GM18867 (cell line): ENCODE results near the gene XIRP2.
A peak's percentile ranks its signal among the peaks of the same experiment; 100 is the strongest.

Experiments
- ATAC-seq: cut with Tn5 transposase; IDR thresholded peaks from one replicate; pipeline ENCODE4 v1.9.1; 2021; ENCODE audit warnings: mild to moderate bottlenecking, moderate library complexity; ENCODE audit not compliant: unreplicated experiment

XIRP2 gene

GRCh38 chr2:167271932-167272331 lies 383.7 kb downstream of the XIRP2 start:
- no peak for ATAC-seq

- no peak for ATAC-seq
Observed at GRCh38 chr2:167275046-167275445, 386.8 kb downstream of the XIRP2 start.

- no peak for ATAC-seq
Observed at GRCh38 chr2:167279810-167280209, 391.5 kb downstream of the XIRP2 start.

DNA sequence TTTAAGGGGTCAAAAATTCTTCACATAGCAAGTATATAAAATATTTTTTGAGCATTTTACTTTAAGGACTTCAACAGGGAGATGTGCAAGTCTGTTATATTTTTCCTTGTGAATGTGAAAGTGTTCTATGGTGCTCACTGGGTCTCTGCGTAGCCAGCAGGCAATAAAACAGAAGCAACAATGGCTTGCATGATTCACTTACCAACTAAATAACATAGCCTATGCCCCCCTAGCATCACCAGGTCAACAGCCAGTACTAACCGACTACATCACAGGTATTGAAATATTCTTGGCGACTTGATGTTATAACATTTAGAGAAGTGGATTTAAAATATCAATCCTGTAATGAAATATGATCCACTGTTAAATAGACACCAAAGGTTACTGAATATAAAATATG lies 398.9 kb downstream of the XIRP2 start:
- ATAC-seq: no peak

GRCh38 chr2:167289651-167290410 lies 401.6 kb downstream of the XIRP2 start:
- no peak for ATAC-seq

DNA sequence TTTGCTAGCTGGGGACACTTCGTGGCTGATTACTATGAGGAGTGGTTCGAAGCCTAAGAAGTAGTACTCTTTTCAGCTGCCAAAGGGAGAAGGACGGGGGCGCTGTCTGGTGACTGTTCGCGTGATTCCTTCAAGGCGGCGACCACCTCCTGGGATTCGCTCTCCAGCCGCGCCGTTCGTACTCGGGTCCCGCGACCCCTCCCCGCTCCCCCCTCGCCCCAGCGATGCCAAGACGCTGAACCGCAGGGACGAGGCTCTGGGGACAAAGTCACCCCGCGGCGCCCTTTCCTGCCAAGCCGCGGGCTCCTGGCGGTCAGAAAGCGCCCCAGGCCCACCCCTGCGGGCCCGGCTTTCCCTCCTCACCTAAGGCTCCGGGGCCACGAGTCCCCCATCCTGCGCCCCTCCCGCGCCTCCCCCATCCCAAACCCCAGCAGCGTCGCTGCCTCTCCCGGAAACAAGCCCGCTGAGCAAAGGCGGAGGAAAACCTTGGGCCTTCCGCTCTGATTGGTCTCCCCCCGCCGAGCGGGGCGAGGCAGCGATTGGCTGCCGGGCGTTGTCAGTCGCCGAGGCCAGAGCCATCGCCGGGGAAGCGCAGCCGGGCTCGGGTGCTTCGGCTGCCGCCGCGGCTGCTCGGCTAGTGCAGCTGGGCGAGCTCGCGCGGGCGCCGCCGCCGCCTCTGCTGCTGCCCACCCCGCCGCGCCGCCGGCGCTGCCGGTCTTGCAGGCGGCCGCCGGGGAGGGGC lies 404.3 kb downstream of the XIRP2 start, which contains the start of gene B3GALT1:
TSS of gene B3GALT1 (plus strand) at position 572 of the 742 bp plus-strand sequence.
- ATAC-seq: peak; percentile 100

DNA sequence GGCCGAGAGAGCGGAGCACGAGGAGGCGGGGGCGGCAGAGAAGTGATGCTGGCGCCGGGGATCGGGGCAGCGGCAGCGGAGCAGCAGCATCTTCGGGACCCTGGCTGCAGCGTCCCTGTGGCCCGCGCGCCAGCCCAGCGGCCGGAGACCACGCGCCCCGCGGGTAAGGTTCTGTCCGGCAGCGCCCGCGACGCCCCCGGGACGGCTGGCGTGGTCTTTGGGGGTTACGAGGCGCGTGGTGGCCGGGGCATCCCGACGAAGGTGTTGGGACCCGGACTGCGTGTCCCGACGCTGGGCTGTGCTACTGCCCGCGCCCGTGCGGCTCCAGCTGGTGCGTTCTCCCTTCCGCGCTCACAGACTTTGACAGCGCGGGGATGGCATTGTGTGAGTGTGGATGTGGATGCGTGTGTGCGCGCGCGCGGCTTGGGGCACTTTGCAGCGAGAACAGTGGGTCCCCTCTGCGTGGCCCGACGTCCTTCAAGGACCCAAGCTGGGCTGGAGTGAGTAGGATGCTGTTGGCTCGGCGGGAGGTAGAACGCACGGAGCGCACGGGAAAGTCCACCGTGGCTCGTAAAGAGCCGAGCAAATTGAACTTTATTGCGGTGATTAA lies 405.0 kb downstream of the XIRP2 start:
- no peak for ATAC-seq

- ATAC-seq: no peak
Observed at GRCh38 chr2:167293943-167294775, 405.9 kb downstream of the XIRP2 start.

- ATAC-seq: no peak
Observed at GRCh38 chr2:167294776-167295140, 406.5 kb downstream of the XIRP2 start.

DNA sequence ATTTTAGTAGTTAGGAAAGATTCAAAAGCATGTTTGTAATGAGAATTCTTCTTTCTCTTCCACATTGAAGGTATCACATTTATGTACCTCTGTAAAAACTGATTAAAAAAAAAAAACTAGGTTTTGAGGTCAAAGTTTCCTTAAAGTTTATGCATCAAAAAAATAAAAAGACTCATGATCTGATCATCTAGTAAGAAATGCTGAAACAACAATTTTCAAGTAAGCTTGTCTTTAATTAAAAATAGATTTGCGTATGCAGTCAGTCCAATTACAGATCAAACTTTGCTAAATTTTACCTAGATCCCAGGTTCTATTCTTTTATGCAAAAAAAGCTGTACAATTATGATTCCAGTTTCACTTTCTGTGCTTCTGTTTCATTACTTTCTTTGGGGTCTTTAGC lies 409.0 kb downstream of the XIRP2 start:
- no peak for ATAC-seq

DNA sequence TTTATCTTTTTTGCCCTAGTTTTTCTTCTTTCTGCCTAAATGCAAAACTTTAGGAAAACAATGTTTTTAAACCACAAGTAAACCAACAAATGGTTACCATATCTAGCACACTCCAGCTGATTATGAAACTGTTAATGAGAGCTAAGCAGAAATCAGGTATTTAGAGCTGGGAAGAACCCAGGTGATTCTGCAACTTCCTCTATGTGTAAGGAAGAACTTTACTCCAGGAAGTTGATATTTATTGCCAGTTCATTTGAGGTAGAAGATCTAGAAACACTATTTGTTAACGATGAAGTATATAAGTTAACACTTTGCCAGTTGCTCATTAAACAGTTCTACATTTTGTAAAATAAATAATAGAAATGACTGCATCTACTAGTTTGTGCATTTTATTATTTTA lies 409.7 kb downstream of the XIRP2 start:
- no peak for ATAC-seq
